Dermis microvascular lymphatic vessel endothelial cell (primary cell): Measurements from ENCODE around the gene CAVIN2. TPM values are rescaled to one million over a fixed set of nuclear protein-coding genes. Genes with fewer than 3 reads are reported as not detected.

Experiments used
- DNase-seq, 2 donors: peaks; one replicate each; pipeline versions ENCODE4 v3.0.0 to v3.0.0-alpha.2; 2010; ENCODE audit warnings: low read depth in 2 of 2
- total RNA-seq: library from RNA; depleted of rRNA; stranded (reverse); fragments of >200 nt; gene quantifications from 2 replicates; pipeline ENCODE4 v1.2.1, GENCODE V29; 2014

CAVIN2 gene
- total RNA-seq, 1 donor from 2014 or later: 282 TPM

DNA sequence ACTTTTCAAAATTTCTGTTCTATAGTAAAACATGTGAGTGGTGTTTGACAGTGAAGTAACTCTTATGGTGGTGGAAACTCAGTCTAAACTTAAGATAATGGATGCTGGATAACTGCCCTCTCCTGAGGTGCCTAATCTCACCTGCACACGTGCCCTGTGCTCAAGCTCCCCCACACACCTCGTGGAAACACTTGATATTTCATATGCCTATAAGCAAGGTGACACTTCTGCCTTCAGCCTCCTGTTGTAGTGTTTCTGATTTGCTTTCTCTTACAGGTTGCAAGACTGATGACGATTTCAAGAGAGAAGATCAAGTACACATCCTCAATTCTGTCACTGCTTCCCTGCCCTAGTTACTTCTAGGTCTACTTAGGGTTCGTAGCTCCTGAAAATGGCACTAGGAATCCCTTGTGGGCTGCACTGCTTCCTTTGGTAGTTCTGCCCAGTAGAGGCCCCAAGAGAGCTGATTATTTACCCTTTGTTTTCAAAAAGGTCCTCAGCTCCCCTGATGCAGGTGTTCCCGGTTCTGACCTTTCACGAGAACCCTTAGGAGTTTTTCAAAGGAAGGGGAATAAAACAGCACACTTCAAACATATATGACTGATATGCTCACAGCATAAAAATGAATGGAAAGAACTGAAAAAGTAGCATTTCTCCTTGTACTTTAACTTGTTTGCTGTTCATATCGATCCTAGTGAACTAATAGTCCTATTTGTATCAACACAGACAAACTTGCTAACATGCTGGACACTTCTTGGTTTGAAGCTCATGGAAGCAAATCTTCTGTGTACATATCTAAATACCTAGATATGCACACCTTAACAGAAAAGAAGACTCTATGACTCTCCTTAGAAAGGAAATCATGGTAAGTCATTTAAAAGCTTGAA lies 6.7 kb downstream of the CAVIN2 start:
- no peak for DNase-seq

DNA sequence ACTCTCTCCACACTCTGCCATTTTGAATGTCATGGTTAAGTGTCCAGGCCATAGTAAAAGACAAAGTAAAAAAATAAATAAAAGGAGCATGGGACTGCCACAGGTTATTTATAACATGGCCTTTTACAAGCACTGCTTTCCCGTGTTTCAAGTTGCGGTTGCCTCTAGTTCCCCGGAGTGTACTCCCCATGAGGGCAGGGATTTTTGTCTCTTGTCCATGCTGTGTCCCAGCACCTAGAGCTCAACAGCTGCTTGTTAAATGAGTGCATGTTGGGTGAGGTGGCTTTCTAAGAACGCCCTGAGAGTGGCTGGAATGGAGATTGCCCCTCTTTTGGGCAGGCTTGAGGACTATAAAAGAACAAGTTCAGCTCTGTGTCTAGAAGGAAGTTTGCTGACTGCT lies 8.4 kb downstream of the CAVIN2 start:
- no peak for DNase-seq

DNA sequence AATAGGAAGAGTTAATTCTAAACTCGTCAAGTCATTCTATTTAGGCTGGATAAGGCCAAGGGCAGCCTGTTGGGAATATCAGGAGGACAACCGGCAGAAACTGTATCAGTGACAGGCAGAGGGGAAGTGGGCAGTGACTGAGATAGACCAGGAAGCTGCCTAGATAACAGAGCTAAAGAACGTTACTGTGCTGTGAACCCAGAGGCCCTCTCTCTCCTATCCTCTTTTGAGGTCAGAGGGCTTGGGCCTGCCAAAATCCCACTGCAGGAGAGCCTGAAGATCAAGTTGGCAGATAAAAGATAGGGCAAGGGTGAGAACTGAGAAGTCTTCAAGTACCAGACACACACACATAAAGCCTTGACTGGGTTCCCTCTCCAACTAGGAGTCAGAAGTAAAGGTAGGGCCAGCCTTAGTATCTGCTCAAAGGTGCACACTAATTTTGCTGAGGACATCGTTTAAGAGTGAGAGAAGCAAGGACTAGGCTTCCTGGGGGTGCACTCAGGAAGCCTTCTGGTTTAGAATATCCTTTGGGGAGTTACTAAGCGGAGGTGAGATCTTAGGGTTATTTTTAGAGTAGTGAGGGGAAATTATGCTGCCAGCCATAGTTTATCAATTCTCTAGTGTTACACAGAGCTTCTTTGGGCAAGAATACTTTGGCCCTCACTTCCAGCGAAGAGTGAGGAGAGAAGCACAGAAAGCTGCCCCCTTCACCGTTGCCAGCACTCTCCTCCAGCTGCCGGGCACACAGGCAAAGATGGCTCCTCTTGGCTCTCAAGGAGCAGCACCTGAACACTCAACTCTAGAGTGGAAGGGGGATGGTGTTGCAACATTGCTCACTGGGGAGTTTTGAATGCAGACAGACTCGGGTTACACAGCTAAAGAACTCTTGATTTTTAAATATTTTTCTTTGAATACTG lies 9.8 kb downstream of the CAVIN2 start:
- DNase-seq: no peak

DNA sequence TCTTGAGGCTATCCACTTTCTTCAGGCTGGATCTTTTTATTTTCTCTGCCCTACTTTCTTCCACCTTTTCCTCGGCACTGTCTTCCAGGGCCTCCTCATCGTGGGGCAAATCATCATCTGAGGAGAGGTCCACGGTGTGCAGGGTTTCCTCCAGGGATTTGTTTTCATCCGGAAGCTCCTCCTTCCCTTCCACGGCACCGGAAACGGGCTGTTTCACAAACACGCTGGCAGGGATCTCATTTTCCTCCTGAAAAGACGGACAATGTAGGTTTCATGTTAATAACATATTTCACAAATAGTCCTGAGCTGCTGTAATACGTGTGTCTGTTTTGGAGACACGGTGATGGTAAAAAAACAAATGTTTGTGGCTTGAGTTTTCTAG lies 10.4 kb downstream of the CAVIN2 start:
- no peak for DNase-seq

DNA sequence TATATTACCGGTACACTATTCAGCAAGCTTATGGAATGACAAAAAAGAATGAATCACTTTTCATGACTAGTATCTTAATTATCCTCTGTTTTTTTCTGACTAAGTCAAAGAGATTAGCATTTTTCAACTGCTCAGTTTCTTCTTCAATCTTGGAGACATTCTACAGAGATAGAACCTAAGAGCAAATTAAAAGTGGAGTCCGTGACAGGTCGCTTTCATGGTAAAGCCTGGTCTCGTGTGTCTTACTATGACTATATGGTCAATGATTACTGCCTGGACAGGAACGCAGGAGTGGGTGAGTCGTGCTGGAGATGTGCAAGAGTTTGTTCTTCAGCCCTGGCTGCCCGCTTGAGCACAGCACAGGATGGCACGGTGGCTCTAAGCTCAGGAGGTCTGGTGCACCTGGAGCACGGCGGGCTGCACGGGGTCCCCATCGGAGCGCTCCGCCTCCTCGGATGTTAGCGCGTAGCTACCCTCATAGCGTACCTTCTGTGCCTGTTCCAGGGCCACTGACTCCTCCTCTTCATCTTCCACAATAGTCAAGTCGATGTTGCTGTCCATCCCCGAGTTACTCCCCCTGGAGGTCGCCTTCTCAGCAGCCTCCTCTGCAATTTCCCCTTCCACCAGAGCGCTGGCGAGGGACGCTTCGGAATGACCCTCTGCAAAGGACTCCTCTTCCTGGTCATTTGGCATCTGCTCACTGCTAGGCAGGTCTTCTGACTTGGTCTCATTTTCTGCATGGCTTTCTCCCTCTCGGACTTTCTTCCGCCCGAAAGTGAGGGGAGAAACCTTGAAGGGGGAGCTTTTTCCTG lies 11.1 kb downstream of the CAVIN2 start:
- DNase-seq: no peak

DNA sequence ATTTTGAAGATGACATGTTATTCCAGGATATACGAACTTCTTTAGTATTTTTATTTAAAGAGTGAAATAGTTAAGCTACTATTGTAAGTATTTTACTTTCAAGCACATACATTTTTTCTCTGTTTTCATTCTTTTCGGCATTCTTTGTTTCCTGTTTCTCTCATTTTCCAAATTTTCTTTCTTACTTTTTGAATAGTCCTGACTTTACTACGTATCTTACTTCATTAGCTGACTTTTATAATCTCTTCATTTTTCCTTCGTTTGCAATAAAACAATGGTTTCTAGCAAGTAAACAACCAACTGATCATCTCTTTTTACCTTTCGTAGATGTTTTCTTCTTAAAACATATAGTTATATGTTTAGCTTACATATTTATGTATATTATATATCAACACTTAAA lies 11.8 kb downstream of the CAVIN2 start:
- no peak for DNase-seq

DNA sequence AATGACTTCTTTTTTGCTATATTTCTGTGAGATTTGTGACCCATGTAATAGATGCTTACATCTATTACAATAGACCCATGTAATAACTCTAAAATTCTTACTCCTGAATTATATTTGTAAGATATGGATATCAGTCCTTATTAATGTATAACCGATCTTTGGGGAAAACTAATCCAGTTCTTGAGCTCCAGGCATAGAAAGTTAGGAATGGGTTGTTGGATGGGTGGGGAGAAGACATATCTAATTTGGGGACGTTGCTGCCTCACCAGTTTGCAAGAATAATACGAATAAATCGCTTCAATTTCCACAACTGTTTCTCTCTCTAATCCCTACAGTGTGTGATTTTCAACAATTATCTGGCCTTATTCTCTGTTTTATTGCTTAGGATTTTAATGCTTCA lies 13.5 kb downstream of the CAVIN2 start:
- DNase-seq: no peak

DNA sequence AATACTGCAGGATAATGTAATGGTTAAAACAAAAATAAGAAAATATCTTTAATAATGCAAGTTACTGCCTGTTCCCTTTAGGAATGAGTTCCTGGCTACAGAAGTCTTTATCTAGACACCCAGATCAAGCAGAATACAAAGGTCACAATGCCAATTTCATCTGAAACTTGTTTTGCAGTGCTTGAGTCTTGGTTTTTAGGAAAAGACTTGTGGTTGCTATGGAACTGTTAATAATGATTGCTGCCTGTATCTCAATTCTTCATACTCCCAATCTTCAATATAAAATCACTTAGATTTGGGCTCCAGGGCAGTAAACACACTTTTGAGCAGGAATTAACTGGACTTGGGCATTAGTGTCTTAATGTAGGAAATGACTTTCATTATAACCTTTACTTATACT lies 14.2 kb downstream of the CAVIN2 start:
- peak; percentile 50 to 61 for DNase-seq

DNA sequence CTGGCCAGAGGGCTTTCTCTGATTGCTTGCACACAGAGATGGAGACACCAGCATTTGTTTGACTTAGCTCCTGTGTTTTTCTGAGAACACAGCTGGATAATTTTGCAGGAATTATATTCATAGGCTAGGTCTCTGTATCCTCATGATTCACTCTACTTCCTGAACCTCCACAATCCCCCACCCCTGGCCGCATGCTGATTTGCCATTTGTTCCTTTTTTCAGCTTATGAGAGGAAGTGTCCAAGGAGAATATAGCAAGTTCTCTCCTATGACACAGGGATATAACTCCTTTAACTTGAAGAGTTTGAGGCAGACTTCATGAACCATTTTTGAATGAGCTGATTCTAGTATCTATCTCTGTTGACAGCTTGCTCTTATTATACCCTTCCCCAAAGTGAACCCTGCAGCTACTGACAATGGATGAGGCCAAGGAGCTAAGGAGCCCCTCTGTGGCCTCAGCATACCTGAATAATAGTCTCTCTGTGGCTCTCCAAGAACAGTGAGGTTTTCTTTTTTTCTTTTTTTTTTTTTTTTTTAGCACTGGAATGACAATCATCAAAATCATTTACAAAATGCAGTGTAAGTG lies 15.4 kb downstream of the CAVIN2 start:
- peak in 1 of 2 donors; percentile 79 for DNase-seq

DNA sequence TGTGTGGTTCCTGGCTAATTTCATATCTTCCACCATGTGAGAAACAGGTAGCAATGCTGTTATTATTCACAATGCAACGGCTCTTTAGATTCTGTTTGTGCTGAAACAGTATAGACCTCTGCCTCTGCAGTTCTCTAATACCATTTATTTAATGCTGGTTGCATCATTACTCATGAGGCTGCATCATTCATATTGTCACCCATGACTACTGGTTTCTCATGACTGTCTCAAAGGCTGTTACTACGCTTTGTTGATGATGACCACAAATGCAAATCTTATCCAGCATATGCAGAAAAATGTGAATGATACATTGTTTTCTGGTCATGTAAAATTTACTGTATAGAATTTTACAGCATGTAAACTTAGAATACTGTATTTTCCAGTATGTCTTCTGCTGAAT lies 22.5 kb downstream of the CAVIN2 start:
- no peak for DNase-seq

DNA sequence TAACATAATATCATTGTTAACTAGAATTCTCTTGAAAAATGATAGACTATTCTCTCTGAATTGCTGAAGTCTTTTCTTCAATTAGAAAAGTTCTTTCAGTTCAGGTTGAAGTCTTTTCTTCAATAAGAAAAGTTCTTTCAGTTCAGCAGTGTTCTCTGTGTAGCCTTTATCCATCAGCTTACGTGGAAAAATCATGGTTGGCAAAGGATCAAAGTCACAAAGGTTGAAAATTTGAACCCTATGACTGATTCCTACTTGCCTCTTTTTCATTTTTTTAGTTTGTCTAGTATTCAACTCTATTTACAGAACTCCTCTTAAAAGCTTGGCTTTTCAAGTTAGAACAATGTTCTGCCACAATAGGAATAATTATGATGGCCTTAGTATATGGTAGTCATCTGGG lies 25.8 kb downstream of the CAVIN2 start:
- no peak for DNase-seq

DNA sequence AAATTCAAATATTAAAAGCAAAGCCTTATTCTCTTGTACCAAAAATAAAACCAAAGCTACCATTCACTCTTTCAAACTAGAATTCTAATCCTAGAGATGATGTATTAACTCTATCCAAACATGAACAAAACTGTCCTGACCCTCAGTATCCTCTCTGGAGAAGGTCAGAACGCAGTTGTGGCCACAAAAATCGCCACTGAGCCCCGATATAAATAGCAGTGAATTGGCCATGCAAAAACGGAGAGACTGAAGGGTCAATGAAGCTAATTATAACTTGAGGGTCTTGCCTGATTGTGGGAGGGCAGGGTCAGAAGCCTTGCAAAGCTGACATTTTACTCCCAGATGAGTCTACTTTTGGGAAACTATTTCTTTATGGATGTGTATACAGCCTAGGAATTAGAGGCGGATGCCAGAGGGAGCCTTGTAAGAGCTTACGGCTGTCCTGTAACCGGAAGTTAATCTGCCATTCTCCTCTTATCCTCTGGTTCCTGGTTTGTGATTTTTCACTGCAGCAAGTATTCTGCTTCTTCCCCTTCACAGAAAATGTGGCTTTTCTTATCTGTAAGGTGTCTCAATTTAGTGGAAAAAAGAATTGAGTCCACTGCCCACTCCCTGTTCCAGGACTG lies 28.1 kb downstream of the CAVIN2 start:
- no peak for DNase-seq

DNA sequence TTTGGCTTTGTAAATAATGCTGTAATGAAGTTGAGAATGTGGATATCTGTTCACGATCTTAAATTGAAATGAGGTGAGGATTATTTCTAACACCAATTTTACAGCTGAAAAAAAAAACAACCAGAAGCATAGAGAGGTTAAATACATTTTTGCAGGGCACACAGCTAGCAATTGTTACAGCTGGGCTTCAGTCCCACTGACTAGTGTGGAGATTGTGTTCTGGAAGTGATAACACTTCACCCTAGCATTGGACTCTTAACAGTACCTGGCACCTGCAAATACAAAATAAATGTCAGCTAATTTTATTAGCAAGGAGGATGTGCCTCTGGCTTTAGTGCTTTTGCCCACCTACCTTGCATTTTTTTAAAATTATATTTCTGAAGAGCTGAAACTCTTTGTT lies 28.8 kb downstream of the CAVIN2 start:
- no peak for DNase-seq

DNA sequence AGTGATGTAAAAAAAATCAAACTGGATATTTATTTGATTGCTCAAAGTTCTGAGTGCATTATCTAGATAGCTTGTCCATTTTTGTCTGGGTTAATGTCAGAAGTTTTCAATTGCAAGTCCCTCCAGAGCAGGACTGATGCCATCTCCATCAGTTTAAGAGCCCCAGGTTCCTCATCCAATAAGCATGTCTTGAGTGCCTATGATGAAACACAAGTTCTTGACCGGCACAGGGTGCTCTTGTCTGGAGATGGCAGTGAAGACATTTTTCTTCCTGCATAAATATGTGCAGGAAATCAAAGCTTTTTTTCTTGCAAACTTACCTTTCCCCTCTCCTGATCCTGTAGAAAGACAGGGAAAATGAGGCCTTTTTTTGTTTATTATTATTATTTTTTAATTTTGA lies 31.9 kb downstream of the CAVIN2 start:
- DNase-seq: no peak

DNA sequence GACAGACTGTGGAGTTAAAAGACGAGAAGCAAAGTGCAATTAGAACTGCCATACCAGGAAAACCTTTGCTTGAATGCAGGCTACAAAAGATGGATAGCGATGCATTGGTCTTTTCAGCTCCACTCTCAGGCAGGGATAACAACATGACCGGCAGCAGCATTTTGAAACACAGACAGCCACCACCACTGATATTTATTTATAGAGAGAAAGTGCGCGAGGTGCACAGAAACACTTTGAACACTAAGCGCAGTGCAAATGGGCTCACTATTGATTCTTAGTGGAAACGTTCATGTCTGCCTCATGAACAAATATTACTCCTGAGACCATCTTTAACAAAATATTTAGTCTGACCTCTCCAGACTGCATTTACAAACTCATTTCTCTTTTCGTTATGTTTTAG lies 32.9 kb downstream of the CAVIN2 start:
- DNase-seq: no peak

DNA sequence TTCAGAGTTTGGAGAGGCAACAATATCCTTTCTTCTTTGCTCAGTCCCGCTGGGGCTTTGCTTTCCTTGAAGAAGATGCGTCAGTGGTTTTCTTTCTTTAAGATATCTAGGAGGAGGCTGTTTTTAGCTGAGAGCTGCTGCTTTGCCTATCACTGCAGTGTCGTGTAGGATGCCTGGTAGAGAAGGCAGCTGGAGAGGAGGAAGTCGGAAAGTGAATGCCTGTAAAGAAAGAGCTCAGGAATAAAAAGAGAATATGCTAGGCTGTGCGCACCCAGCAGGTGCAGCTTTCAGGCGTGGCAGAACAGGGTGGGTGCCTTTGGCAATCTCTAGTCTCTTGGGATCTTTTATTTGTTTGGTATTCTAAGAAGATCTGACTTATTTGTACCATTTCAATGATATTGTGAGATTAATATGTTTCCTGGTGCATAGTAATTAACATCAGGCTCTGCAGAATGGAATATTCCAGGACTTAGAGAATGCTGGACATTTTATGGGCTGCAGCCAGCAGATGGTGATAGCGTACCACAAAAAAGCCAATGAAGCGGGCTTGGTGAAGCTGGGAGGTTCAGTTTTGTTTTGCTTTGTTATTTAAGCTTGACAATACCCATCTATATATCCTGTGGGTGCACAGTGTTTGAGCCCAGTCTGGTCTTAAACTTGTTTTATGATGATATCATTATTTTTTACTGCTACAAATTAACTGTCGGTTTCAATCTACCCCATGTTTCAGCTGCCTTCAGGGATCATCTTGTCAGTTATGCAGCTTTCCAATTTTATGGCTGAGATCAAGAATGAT lies 34.9 kb downstream of the CAVIN2 start:
- DNase-seq: peak; percentile 59 to 78

DNA sequence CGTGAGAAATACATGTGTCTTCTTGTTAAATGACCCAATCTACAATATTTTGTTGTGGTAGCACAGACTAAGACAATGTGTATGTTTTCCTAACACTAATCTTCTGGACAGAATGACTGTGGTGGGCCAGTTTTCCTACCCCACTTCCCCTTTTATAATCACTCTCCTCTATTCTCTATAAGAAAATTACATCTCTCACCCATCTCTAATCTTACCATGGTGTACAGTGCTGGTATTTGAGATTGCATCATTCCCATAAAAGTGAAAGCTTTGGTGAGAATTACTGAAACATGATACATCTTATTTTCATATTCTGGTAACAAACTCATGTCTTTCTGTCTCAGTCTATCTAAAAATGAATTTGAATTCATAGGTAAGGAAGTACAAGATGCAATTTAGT lies 40.5 kb downstream of the CAVIN2 start:
- DNase-seq: no peak

DNA sequence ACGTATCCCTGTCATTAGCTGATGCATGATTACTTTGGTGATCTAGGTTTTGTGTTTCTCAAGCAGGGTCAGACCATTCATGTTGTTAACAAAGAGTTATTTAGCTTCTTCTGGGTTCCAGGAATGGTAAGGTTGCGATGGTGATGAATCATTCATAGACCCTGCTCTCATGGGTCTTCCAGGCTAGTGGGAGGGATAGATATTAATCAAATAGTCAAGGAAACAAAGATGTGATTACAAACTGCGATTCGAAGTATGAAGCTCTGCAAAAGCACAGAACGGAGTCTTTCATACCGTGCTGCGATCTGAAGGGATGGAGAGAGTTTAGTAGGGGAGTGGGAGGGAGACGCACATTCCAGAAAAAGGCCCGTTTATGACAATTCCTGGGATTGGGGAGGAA lies 42.1 kb downstream of the CAVIN2 start:
- no peak for DNase-seq

DNA sequence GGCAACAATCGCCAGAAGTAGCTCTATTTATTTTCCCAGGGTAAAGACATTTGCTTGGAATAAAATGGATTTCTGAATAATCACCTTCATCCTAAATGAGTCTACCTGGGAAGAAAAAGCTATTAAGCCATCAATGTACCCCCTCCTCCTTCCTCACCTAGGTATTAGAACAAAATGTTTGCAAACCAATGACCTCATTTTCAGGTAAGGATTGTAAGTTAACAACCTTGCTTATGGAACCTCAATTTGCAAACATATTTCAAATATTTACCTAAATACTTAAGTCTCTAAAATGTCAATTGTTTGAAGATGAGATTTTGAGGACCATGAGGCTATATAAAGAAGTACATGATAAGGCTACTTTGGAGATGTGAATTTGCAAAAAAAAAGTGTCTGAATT lies 43.9 kb downstream of the CAVIN2 start:
- no peak for DNase-seq

DNA sequence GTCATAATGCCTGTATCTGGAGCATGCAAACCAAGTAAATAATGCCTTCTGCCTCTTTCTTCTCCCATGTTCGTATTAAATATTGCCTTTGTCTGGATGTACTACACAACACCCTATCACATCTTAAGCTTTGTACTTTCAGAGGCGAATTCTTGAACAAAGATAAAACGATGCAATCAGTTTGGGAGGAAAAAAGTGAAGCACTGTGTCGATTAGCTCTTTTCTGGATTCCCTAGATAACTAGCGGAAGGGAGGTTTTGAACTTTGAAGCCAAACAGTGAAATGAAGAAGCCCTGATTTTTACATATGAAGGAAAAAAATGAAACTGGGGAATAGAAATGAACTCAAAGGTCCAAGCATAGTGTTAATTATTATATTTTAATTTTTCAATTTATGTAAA lies 44.7 kb downstream of the CAVIN2 start:
- no peak for DNase-seq
